Calu3 (cell line): ENCODE results near the gene CEP162. TPM values are rescaled to one million over a fixed set of nuclear protein-coding genes. Genes with fewer than 3 reads are reported as not detected.
"Not testable (repeated sequence)": the region's sequence is repeated elsewhere in the genome, so short reads cannot be mapped to it uniquely, and the experiment has no call there.

Experiments used
- BruUV-seq: library from RNA; stranded (reverse); fragments of 400-500 nt; replicated peaks from 2 replicates; lab custom pipeline; 2021; lab: Mats Ljungman, UMichigan
- CTCF ChIA-PET: fragments of 300-600 bp; sonication (Branson Sonifier 250); formaldehyde crosslinking; loops from one replicate; lab custom pipeline; 2022; ENCODE audit warnings: antibody characterized with exemption; lab: Charles Lee
- DNase-seq: peaks from one replicate; pipeline ENCODE4 v3.0.0; 2022
- H3K27ac Mint-ChIP-seq: one replicate; pipeline ENCODE4 v1.8.0; 2022; ENCODE audit warnings: mixed read lengths; ENCODE audit not compliant: unreplicated experiment
- H3K27me3 Mint-ChIP-seq: one replicate; pipeline ENCODE4 v1.8.0; 2022; ENCODE audit warnings: mixed read lengths; ENCODE audit not compliant: unreplicated experiment
- H3K36me3 Mint-ChIP-seq: one replicate; pipeline ENCODE4 v1.8.0; 2022; ENCODE audit warnings: mild to moderate bottlenecking, moderate library complexity, mixed read lengths; ENCODE audit not compliant: insufficient read depth, unreplicated experiment
- H3K4me1 Mint-ChIP-seq: one replicate; pipeline ENCODE4 v1.8.0; 2022; ENCODE audit warnings: mild to moderate bottlenecking, low read depth, mixed read lengths; ENCODE audit not compliant: unreplicated experiment
- H3K4me3 Mint-ChIP-seq: one replicate; pipeline ENCODE4 v1.8.0; 2022; ENCODE audit warnings: mild to moderate bottlenecking, low read depth, moderate library complexity, mixed read lengths; ENCODE audit not compliant: unreplicated experiment
- H3K9me3 Mint-ChIP-seq: one replicate; pipeline ENCODE4 v1.8.0; 2022; ENCODE audit warnings: low read depth, mixed read lengths; ENCODE audit not compliant: unreplicated experiment
- intact Hi-C: fragments of 100-400 bp; cut with micrococcal nuclease; formaldehyde crosslinking; loops from one replicate; pipeline ENCODE4 v1.10.0; 2022; ENCODE audit not compliant: unreplicated experiment
- total RNA-seq: library from RNA; stranded (reverse); gene quantifications from 2 replicates; pipeline ENCODE4 v1.2.3, GENCODE V29; 2022
- TF ChIP-seq, protein P1 (sequence below): fragments of 200-600 bp; IDR thresholded peaks from one replicate; pipeline ENCODE4 v1.8.0; 2022; ENCODE audit warnings: antibody characterized with exemption; ENCODE audit not compliant: unreplicated experiment

The CEP162 gene
- total RNA-seq, 1 experiment from 2014 or later = 8.2 TPM

DNA sequence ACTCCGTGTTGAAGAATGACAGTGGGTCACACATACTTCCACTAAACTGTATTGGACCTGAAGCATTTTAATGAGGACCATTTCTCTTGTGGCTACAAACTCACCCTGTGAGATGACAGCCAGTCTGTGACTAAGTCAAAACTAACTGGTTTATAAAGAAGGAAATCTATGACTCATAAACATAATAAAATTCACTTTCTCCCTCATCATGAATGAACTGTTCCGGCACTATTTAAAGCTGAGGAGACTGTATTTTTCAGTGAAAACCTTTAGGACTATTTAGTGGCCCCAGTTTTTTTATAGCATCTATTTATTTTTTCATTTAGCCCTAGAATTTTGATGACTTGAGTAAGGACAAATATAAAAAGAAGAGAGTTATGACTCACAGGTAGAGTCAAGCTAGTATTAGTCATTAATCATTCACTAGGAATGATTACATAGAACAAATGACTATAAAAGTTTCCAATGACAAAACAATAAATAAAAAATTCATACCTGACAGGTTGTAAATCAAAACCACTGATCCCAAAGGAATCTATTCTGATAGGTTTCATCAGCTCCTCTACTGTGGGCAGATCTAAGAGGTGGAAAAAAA, 34.2 kb downstream of the CEP162 start:
- Mint-ChIP-seq H3K36me3 (peaks cover 10% of the 10 kb centered on the region), H3K4me1 (peaks cover 17% of the 10 kb centered on the region), H3K9me3 (no peaks in the 10 kb centered on the region), H3K27me3 (no peaks in the 10 kb centered on the region), H3K27ac (peak overlapping the region; percentile 72), H3K4me3 (no peak overlapping the region)
- intact Hi-C loops = no loop called here
- CTCF ChIA-PET = no interaction called here
- no TSS peak for BruUV-seq
- TF ChIP-seq, protein P1, sequence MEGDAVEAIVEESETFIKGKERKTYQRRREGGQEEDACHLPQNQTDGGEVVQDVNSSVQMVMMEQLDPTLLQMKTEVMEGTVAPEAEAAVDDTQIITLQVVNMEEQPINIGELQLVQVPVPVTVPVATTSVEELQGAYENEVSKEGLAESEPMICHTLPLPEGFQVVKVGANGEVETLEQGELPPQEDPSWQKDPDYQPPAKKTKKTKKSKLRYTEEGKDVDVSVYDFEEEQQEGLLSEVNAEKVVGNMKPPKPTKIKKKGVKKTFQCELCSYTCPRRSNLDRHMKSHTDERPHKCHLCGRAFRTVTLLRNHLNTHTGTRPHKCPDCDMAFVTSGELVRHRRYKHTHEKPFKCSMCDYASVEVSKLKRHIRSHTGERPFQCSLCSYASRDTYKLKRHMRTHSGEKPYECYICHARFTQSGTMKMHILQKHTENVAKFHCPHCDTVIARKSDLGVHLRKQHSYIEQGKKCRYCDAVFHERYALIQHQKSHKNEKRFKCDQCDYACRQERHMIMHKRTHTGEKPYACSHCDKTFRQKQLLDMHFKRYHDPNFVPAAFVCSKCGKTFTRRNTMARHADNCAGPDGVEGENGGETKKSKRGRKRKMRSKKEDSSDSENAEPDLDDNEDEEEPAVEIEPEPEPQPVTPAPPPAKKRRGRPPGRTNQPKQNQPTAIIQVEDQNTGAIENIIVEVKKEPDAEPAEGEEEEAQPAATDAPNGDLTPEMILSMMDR = no peak
- DNase-seq = no peak

- H3K27ac Mint-ChIP-seq = no peak overlapping the region
- intact Hi-C loops = no loop called here
- TF ChIP-seq, protein P1 = no peak
- BruUV-seq = no TSS peak
- no peaks in the 10 kb centered on the region for H3K9me3 Mint-ChIP-seq
- H3K4me3 Mint-ChIP-seq = no peak overlapping the region
- CTCF ChIA-PET = no interaction called here
- H3K27me3 Mint-ChIP-seq = no peaks in the 10 kb centered on the region
- DNase-seq = no peak
- peaks cover 17% of the 10 kb centered on the region for H3K4me1 Mint-ChIP-seq
- H3K36me3 Mint-ChIP-seq = peaks cover 10% of the 10 kb centered on the region
Observed at GRCh38 chr6:84191802-84192201, 35.6 kb downstream of the CEP162 start.

DNA sequence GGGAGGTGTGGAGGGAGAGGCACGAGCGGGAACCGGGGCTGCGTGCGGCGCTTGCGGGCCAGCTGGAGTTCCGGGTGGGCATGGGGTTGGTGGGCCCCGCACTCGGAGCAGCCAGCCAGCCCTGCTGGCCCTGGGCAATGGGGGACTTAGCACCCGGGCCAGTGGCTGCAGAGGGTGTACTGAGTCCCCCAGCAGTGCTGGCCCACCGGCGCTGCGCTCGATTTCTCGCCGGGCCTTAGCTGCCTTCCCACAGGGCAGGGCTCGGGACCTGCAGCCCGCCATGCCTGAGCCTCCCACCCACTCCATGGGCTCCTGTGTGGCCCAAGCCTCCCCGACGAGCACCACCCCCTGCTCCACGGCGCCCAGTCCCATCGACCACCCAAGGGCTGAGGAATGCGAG, 38.1 kb downstream of the CEP162 start:
- intact Hi-C loops, BruUV-seq, H3K27ac Mint-ChIP-seq: not testable (repeated sequence)

GRCh38 chr6:84183430-84183829, 44.0 kb downstream of the CEP162 start:
- no peaks in the 10 kb centered on the region for H3K9me3 Mint-ChIP-seq
- H3K4me1 Mint-ChIP-seq = no peaks in the 10 kb centered on the region
- intact Hi-C loops = no loop called here
- BruUV-seq = no TSS peak
- no peak overlapping the region for H3K27ac Mint-ChIP-seq
- DNase-seq = no peak
- TF ChIP-seq, protein P1 = no peak
- no peaks in the 10 kb centered on the region for H3K36me3 Mint-ChIP-seq
- no peaks in the 10 kb centered on the region for H3K27me3 Mint-ChIP-seq
- CTCF ChIA-PET = no interaction called here
- no peak overlapping the region for H3K4me3 Mint-ChIP-seq

More for the DNA sequence above, 38.1 kb downstream of the CEP162 start:
- CTCF ChIA-PET, DNase-seq, H3K4me3 Mint-ChIP-seq, H3K9me3 Mint-ChIP-seq, H3K27me3 Mint-ChIP-seq, H3K36me3 Mint-ChIP-seq: not testable (repeated sequence)
- H3K4me1 Mint-ChIP-seq = peaks cover 17% of the 10 kb centered on the region

GRCh38 chr6:84182001-84182400, 45.4 kb downstream of the CEP162 start:
- no peak overlapping the region for H3K27ac Mint-ChIP-seq
- TF ChIP-seq, protein P1 = no peak
- H3K9me3 Mint-ChIP-seq = no peaks in the 10 kb centered on the region
- BruUV-seq = no TSS peak
- intact Hi-C loops = no loop called here
- no peaks in the 10 kb centered on the region for H3K4me1 Mint-ChIP-seq
- DNase-seq = no peak
- CTCF ChIA-PET = no interaction called here
- no peak overlapping the region for H3K4me3 Mint-ChIP-seq
- H3K36me3 Mint-ChIP-seq = no peaks in the 10 kb centered on the region
- no peaks in the 10 kb centered on the region for H3K27me3 Mint-ChIP-seq
